Spleen (tissue), 11 donors: Measurements from ENCODE around the gene ZBTB5. TPM values are rescaled to one million over a fixed set of nuclear protein-coding genes. Genes with fewer than 3 reads are reported as not detected.

Experiments used
- DNase-seq: peaks from one replicate; pipeline ENCODE4 v3.0.0-alpha.2; 2020
- H3K27ac ChIP-seq, 8 donors: fragments of 200-600 bp; sonication (generic) in 7 of 8; 1 replicate in 4 of 8; 2 replicates in 4 of 8; pipeline versions ENCODE4 v1.5.0 to v1.8.0; 2016 to 2021; ENCODE audit warnings: inconsistent platforms in 4 of 8, mild to moderate bottlenecking in 4 of 8, moderate library complexity in 1 of 8
- H3K27me3 ChIP-seq, 7 donors: fragments of 200-600 bp; sonication (generic) in 6 of 7; replicated peaks in 1 of 7; 1 replicate in 4 of 7; 2 replicates in 3 of 7; pipeline versions ENCODE4 v1.5.0 to v1.8.0; 2016 to 2021; ENCODE audit warnings: inconsistent platforms in 3 of 7, mild to moderate bottlenecking in 1 of 7
- H3K36me3 ChIP-seq, 6 donors: fragments of 200-600 bp; sonication (generic) in 5 of 6; 1 replicate in 4 of 6; 2 replicates in 2 of 6; pipeline versions ENCODE4 v1.5.0 to v1.8.0; 2016 to 2021; ENCODE audit warnings: inconsistent platforms in 2 of 6
- H3K4me1 ChIP-seq, 6 donors: fragments of 200-600 bp; sonication (generic) in 5 of 6; 1 replicate in 3 of 6; 2 replicates in 3 of 6; pipeline versions ENCODE4 v1.5.0 to v1.8.0; 2016 to 2021; ENCODE audit warnings: inconsistent platforms in 3 of 6
- H3K4me3 ChIP-seq, 8 donors: fragments of 200-600 bp; sonication (generic) in 7 of 8; 1 replicate in 4 of 8; 2 replicates in 4 of 8; pipeline versions ENCODE4 v1.5.0 to v1.8.0; 2016 to 2021; ENCODE audit warnings: inconsistent platforms in 4 of 8, mild to moderate bottlenecking in 4 of 8, moderate library complexity in 2 of 8
- H3K9me3 ChIP-seq, 8 donors: fragments of 200-600 bp; sonication (generic) in 7 of 8; 1 replicate in 4 of 8; 2 replicates in 4 of 8; pipeline versions ENCODE4 v1.5.0 to v1.8.0; 2016 to 2021; ENCODE audit warnings: inconsistent platforms in 4 of 8
- POLR2A ChIP-seq, 3 donors: fragments of 450-650 bp; IDR thresholded peaks; one replicate each; pipeline ENCODE4 v1.5.1; 2017; ENCODE audit warnings: antibody characterized with exemption in 3 of 3, mild to moderate bottlenecking in 1 of 3
- POLR2AphosphoS5 ChIP-seq, 3 donors: sonication (generic); formaldehyde crosslinking; IDR thresholded peaks; one replicate each; pipeline ENCODE4 v1.5.1; 2017; ENCODE audit warnings: antibody characterized with exemption in 3 of 3
- WGBS, 5 donors: extraction: QIAGEN DNeasy Blood & Tissue Kit in 3 of 5; methylation state at CpG; one replicate each; pipeline versions ENCODE4 v1.1.5 to v1.1.7; 2013 to 2018; 5-methylcytosine and 5-hydroxymethylcytosine counted together
- intact Hi-C: fragments of 100-400 bp; cut with DNase I; formaldehyde crosslinking; loops from one replicate; pipeline ENCODE4 v1.15.0; 2023; ENCODE audit warnings: low total_unique reads
- polyA plus RNA-seq, 3 donors: library from polyadenylated mRNA; stranded (reverse); fragments of 200-250 nt; gene quantifications; one replicate each; pipeline ENCODE4 v1.2.1, GENCODE V29; 2013
- total RNA-seq, 7 donors: library from RNA; depleted of rRNA in 3 of 7; stranded (reverse); fragments of >200 nt in 3 of 7; fragmentation: NEBNext Ultra II Directional in 4 of 7; extraction: Animal tissue kit (Norgen Biotek cat#: 25700) in 4 of 7; gene quantifications; one replicate each; pipeline versions ENCODE4 v1.1.0 to v1.2.1, GENCODE V29; 2016 to 2021
- TF ChIP-seq, protein P1 (sequence below), 11 experiments: fragments of 200-600 bp in 7 of 11; fragments of 450-650 bp in 4 of 11; sonication (generic) in 4 of 11; IDR thresholded peaks in 8 of 11; conservative IDR thresholded peaks in 3 of 11; 1 replicate in 7 of 11; 2 replicates in 4 of 11; pipeline versions ENCODE4 v1.4.0 to v1.8.0; 2016 to 2021; ENCODE audit warnings: antibody characterized with exemption in 11 of 11, inconsistent platforms in 4 of 11, mild to moderate bottlenecking in 1 of 11
- donor health status: healthy with polysubstance abuse.
- donor health status: DM: no; HTN: no; CAD: no; lungs with moderate emphysema.
- donor health status: DM: no; HTN: no; CAD: no.
- donor health status: Bipolar disorder and iron deficiency.
- donor health status: healthy.
- donor health status: DM: no; HTN: no; CAD: no.
- donor health status: DM: yes; HTN: yes; CAD: no.

The ZBTB5 gene
- total and polyA plus RNA-seq, 10 donors = 4.7 to 15.1 (median 11.5) TPM

DNA sequence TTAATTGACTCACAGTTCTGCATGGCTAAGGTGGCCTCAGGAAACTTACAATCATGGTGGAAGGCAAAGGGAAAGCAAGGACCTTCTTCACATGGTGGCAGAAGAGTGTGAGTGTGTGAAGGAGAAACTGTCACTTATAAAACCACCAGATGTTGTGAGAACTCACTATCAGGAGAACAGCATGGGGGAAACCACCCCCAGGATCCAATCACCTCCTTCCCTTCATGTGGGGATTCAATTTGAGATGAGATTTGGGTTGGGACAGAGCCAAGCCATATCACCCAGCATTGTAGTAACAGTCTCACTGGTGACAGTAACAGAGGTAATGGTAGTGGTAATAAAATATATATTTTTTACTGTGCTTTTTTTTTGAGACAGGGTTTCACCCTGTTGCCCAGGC lies 18.1 kb downstream of the ZBTB5 start:
- H3K36me3 ChIP-seq = peaks cover 0 to 53% (median 8%) of the 10 kb centered on the region in 6 donors
- TF ChIP-seq, protein P1, sequence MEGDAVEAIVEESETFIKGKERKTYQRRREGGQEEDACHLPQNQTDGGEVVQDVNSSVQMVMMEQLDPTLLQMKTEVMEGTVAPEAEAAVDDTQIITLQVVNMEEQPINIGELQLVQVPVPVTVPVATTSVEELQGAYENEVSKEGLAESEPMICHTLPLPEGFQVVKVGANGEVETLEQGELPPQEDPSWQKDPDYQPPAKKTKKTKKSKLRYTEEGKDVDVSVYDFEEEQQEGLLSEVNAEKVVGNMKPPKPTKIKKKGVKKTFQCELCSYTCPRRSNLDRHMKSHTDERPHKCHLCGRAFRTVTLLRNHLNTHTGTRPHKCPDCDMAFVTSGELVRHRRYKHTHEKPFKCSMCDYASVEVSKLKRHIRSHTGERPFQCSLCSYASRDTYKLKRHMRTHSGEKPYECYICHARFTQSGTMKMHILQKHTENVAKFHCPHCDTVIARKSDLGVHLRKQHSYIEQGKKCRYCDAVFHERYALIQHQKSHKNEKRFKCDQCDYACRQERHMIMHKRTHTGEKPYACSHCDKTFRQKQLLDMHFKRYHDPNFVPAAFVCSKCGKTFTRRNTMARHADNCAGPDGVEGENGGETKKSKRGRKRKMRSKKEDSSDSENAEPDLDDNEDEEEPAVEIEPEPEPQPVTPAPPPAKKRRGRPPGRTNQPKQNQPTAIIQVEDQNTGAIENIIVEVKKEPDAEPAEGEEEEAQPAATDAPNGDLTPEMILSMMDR (IDR thresholded peaks at IDR 0.05 in 8 of 11, conservative IDR thresholded peaks at IDR 0.05 in 3 of 11) = no peak
- no peak for TF ChIP-seq POLR2A (IDR thresholded peaks at IDR 0.05)
- TF ChIP-seq POLR2AphosphoS5 (IDR thresholded peaks at IDR 0.05) = no peak
- H3K27me3 ChIP-seq = no peaks in the 10 kb centered on the region
- H3K27ac ChIP-seq = no peak overlapping the region
- H3K9me3 ChIP-seq = no peaks in the 10 kb centered on the region
- peaks cover 0 to 5% (median 0%) of the 10 kb centered on the region in 6 donors for H3K4me1 ChIP-seq
- intact Hi-C loops = no loop called here
- no peak for DNase-seq
- no peak overlapping the region for H3K4me3 ChIP-seq

DNA sequence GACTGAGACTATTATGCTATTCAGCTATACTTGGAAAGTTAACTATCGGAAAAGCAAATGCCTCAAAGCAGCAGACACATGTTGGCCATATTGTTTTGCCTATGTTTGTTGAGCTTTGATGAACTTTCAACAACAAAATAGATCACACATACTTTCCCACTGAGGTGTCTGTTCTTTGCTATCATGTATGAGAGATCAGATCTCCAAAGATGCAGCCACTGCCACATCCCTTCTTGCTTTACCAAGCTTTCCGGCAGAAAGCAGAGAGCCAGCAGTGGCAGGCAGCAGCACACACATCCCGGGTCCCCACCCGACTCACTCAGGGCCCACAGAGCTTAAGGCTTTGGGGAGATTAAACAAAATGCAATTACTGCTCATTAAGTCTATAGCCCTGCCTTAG lies 18.8 kb downstream of the ZBTB5 start:
- no peak for DNase-seq
- intact Hi-C loops = no loop called here
- WGBS, 5 donors = 89 to 96% (median 92%) methylated on average over 4 of the region's 4 CpGs
- Histone ChIP-seq H3K27me3 (no peaks in the 10 kb centered on the region), H3K27ac (no peak overlapping the region), H3K4me1 (no peaks in the 10 kb centered on the region), H3K4me3 (no peak overlapping the region), H3K9me3 (no peaks in the 10 kb centered on the region), H3K36me3 (peaks cover 0 to 60% (median 15%) of the 10 kb centered on the region in 6 donors)
- TF ChIP-seq, protein P1 (IDR thresholded peaks at IDR 0.05 in 8 of 11, conservative IDR thresholded peaks at IDR 0.05 in 3 of 11) = no peak
- TF ChIP-seq POLR2AphosphoS5 (IDR thresholded peaks at IDR 0.05) (no peak), POLR2A (IDR thresholded peaks at IDR 0.05) (no peak)

DNA sequence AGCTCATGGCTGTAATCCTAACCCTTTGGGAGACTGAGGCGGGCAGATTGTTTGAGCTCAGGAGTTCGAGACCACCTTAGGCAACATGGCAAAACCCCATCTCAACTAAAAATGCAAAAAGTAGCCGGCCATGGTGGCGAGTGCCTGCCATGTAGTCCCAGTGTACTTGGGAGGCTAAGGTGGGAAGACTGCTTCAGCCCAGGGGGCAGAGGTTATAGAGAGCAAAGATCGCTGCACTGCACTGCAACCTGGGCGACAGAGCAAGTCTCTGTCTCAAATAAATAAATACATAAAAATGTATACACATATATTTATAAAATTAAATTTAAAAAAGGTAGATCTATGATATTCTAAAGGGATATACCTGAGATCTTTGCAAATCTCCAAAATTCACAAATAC lies 19.4 kb downstream of the ZBTB5 start:
- no peaks in the 10 kb centered on the region for H3K27me3 ChIP-seq
- 89 to 97% (median 96%) methylated on average over 6 of the region's 6 CpGs for WGBS, 5 donors
- no peaks in the 10 kb centered on the region for H3K4me1 ChIP-seq
- DNase-seq = no peak
- H3K36me3 ChIP-seq = peaks cover 0 to 66% (median 20%) of the 10 kb centered on the region in 6 donors
- intact Hi-C loops = no loop called here
- TF ChIP-seq, protein P1 (IDR thresholded peaks at IDR 0.05 in 8 of 11, conservative IDR thresholded peaks at IDR 0.05 in 3 of 11) = no peak
- no peak for TF ChIP-seq POLR2AphosphoS5 (IDR thresholded peaks at IDR 0.05)
- no peak for TF ChIP-seq POLR2A (IDR thresholded peaks at IDR 0.05)
- H3K9me3 ChIP-seq = no peaks in the 10 kb centered on the region
- no peak overlapping the region for H3K27ac ChIP-seq
- no peak overlapping the region for H3K4me3 ChIP-seq

DNA sequence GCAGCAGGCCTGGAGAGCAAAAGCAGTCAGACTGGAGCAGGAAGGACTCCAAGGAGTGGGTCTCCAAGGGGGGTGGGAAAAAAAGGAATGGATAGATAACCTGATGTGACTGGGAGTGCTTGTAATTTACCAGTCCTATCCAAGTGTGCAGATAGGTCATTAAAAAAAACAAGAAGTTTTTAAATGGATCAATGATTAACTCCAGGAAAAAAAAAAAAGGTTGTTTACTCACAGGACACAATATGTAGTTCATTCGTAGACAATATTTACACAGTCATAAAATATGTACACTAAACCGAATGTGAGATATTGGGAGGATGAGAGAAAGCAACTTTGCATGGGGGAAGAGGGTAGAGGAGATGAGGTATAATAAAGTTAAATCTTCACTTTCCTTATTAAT lies 20.4 kb downstream of the ZBTB5 start:
- no peak for DNase-seq
- Histone ChIP-seq H3K27ac (no peak overlapping the region), H3K9me3 (no peaks in the 10 kb centered on the region), H3K36me3 (peaks cover 0 to 68% (median 29%) of the 10 kb centered on the region in 6 donors), H3K4me1 (peaks cover 0 to 3% (median 0%) of the 10 kb centered on the region in 6 donors), H3K4me3 (no peak overlapping the region), H3K27me3 (no peaks in the 10 kb centered on the region)
- TF ChIP-seq, protein P1 (IDR thresholded peaks at IDR 0.05 in 8 of 11, conservative IDR thresholded peaks at IDR 0.05 in 3 of 11) = no peak
- TF ChIP-seq POLR2AphosphoS5 (IDR thresholded peaks at IDR 0.05) = no peak
- TF ChIP-seq POLR2A (IDR thresholded peaks at IDR 0.05) = no peak
- intact Hi-C loops = no loop called here
- 89 to 96% (median 93%) methylated on average over 2 of the region's 2 CpGs for WGBS, 5 donors
